HG02852 (cell line): Measurements from ENCODE around the gene IZUMO3.
"Not testable (repeated sequence)": the region's sequence is repeated elsewhere in the genome, so short reads cannot be mapped to it uniquely, and the experiment has no call there.

Experiments used
- ATAC-seq: cut with Tn5 transposase; IDR thresholded peaks from one replicate; pipeline ENCODE4 v1.9.1; 2021; ENCODE audit warnings: mild to moderate bottlenecking, moderate library complexity; ENCODE audit not compliant: unreplicated experiment

The IZUMO3 gene

GRCh38 chr9:24545847-24546522 lies at the start of gene IZUMO3:
IZUMO3 (minus strand) TSS chr9:24545897; CDS start chr9:24545649, 248 bp downstream.
- ATAC-seq = no peak

GRCh38 chr9:24594234-24594850 lies 48.6 kb upstream of the IZUMO3 start:
- ATAC-seq = no peak

- ATAC-seq = no peak
Observed at GRCh38 chr9:24590432-24590831, 44.7 kb upstream of the IZUMO3 start.

GRCh38 chr9:24587883-24588282 lies 42.2 kb upstream of the IZUMO3 start:
- ATAC-seq = no peak

- ATAC-seq = no peak
Observed at GRCh38 chr9:24582146-24583126, 36.7 kb upstream of the IZUMO3 start.

GRCh38 chr9:24580005-24580404 lies 34.3 kb upstream of the IZUMO3 start:
- ATAC-seq = not testable (repeated sequence)

GRCh38 chr9:24572406-24572805 lies 26.7 kb upstream of the IZUMO3 start:
- ATAC-seq = no peak

- no peak for ATAC-seq
Observed at GRCh38 chr9:24561957-24562356, 16.3 kb upstream of the IZUMO3 start.

- no peak for ATAC-seq
Observed at GRCh38 chr9:24553183-24553552, 7.5 kb upstream of the IZUMO3 start.

- ATAC-seq = no peak
Observed at GRCh38 chr9:24552526-24553182, 7.0 kb upstream of the IZUMO3 start.

- ATAC-seq = no peak
Observed at GRCh38 chr9:24545285-24545684, 412 bp downstream of the IZUMO3 start.

- ATAC-seq = no peak
Observed at GRCh38 chr9:24518545-24518944, 27.2 kb downstream of the IZUMO3 start.

- ATAC-seq = no peak
Observed at GRCh38 chr9:24516463-24516862, 29.2 kb downstream of the IZUMO3 start.

GRCh38 chr9:24509850-24510249 lies 35.8 kb downstream of the IZUMO3 start:
- no peak for ATAC-seq

- ATAC-seq = no peak
Observed at GRCh38 chr9:24504521-24504920, 41.2 kb downstream of the IZUMO3 start.

- ATAC-seq = no peak
Observed at GRCh38 chr9:24502206-24502937, 43.3 kb downstream of the IZUMO3 start.

GRCh38 chr9:24500761-24501160 lies 44.9 kb downstream of the IZUMO3 start:
- no peak for ATAC-seq

- ATAC-seq = no peak
Observed at GRCh38 chr9:24498632-24499031, 47.1 kb downstream of the IZUMO3 start.

- no peak for ATAC-seq
Observed at GRCh38 chr9:24497671-24498070, 48.0 kb downstream of the IZUMO3 start.
